A549 (cell line): ENCODE measurements around the gene SRCAP. TPM values are rescaled to one million over a fixed set of nuclear protein-coding genes. Genes with fewer than 3 reads are reported as not detected.

Experiments
- ATAC-seq, 2 experiments: fragments of 200-7000 bp in 1 of 2; fragments of >200 bp in 1 of 2; cut with Nextera tagmentation in 1 of 2; cut with Tn5 transposase in 1 of 2; 3 replicates each; pipeline versions ENCODE4 v1.8.0 to v1.9.1; 2018 to 2020; ENCODE audit warnings: mild to moderate bottlenecking in 1 of 2, moderate library complexity in 1 of 2
- CTCF ChIA-PET: fragments of 300-600 bp; sonication (Branson Sonifier 250); formaldehyde crosslinking; extraction: SDS; loops from one replicate; lab custom pipeline; 2021; ENCODE audit warnings: antibody characterized with exemption, inconsistent platforms; lab: Yijun Ruan, JAX
- POLR2A ChIA-PET: fragments of 350-600 bp; formaldehyde crosslinking; extraction: SDS; loops from one replicate; lab custom pipeline; 2021; ENCODE audit warnings: antibody characterized with exemption, inconsistent platforms; lab: Yijun Ruan, JAX
- DNase-seq, 2 experiments: peaks; one replicate each; pipeline versions ENCODE4 v3.0.0 to v3.0.0-alpha.2; 2011 to 2016; ENCODE audit warnings: low read depth in 1 of 2, low spot score in 1 of 2
- FAIRE-seq: peaks from 2 replicates; lab custom pipeline; 2011; peaks lifted over from hg19 to GRCh38; lab: Jason Lieb, UNC
- H3K27ac ChIP-seq, 2 experiments: fragments of >200 bp; sonication (Bioruptor Twin); formaldehyde crosslinking; 3 replicates each; pipeline ENCODE4 v1.5.1; 2016 to 2017
- H3K4me1 ChIP-seq: fragments of >200 bp; sonication (Bioruptor Twin); formaldehyde crosslinking; 3 replicates; pipeline ENCODE4 v1.6.1; 2016
- H3K4me2 ChIP-seq: fragments of >200 bp; sonication (Bioruptor Twin); formaldehyde crosslinking; 3 replicates; pipeline ENCODE4 v1.6.1; 2016
- H3K4me3 ChIP-seq: fragments of >200 bp; sonication (Bioruptor Twin); formaldehyde crosslinking; 3 replicates; pipeline ENCODE4 v1.5.1; 2016
- H3K9me3 ChIP-seq: fragments of >200 bp; sonication (Bioruptor Twin); formaldehyde crosslinking; 3 replicates; pipeline ENCODE4 v1.6.1; 2016
- EHF ChIP-seq: fragments of 250-450 bp; sonication (Bioruptor Pico); IDR thresholded peaks from 2 replicates; pipeline ENCODE4 v1.5.0; 2020; ENCODE audit warnings: mild to moderate bottlenecking
- FOSB ChIP-seq: fragments of 250-450 bp; sonication (Bioruptor Pico); IDR thresholded peaks from 2 replicates; pipeline ENCODE4 v1.5.0; 2020; ENCODE audit warnings: mild to moderate bottlenecking, moderate library complexity
- FOSL2 ChIP-seq, 2 experiments: fragments of 450-650 bp in 1 of 2; fragments of >200 bp in 1 of 2; sonication (Bioruptor Twin) in 1 of 2; formaldehyde crosslinking; IDR thresholded peaks; 2 replicates each; pipeline versions ENCODE4 v1.5.0 to v1.6.1; 2016 to 2020; ENCODE audit warnings: mild to moderate bottlenecking in 1 of 2, moderate library complexity in 1 of 2
- HEYL ChIP-seq: fragments of 250-450 bp; sonication (Bioruptor Pico); IDR thresholded peaks from 2 replicates; pipeline ENCODE4 v1.8.0; 2021; ENCODE audit warnings: mild to moderate bottlenecking, moderate library complexity
- JUN ChIP-seq, 2 experiments: fragments of >200 bp; sonication (Bioruptor Twin); formaldehyde crosslinking; IDR thresholded peaks; 2 replicates in 1 of 2; 3 replicates in 1 of 2; pipeline ENCODE4 v1.6.1; 2016 to 2017
- MAFK ChIP-seq: fragments of 450-650 bp; IDR thresholded peaks from 2 replicates; pipeline ENCODE4 v1.6.1; 2014; ENCODE audit not compliant: partially characterized antibody
- MAX ChIP-seq: IDR thresholded peaks from 2 replicates; pipeline ENCODE4 v1.6.1; 2012
- MAZ ChIP-seq: fragments of 150-350 bp; IDR thresholded peaks from 2 replicates; pipeline ENCODE4 v1.6.1; 2014; ENCODE audit warnings: antibody characterized with exemption, low read depth, low read length, borderline replicate concordance
- NPAS2 ChIP-seq: fragments of 250-450 bp; sonication (Bioruptor Pico); IDR thresholded peaks from 2 replicates; pipeline ENCODE4 v1.8.0; 2022; ENCODE audit warnings: mild to moderate bottlenecking, moderate library complexity, borderline replicate concordance
- POLR2AphosphoS2 ChIP-seq: conservative IDR thresholded peaks from 2 replicates; pipeline ENCODE4 v1.6.1; 2012; ENCODE audit warnings: low read length, improper control_type of control experiment, inconsistent platforms
- RCOR1 ChIP-seq: fragments of 150-350 bp; IDR thresholded peaks from 2 replicates; pipeline ENCODE4 v1.6.1; 2014; ENCODE audit warnings: antibody characterized with exemption, low read length, low read depth
- TFCP2L1 ChIP-seq: fragments of 250-450 bp; sonication (Bioruptor Pico); IDR thresholded peaks from 2 replicates; pipeline ENCODE4 v1.5.0; 2021; ENCODE audit warnings: mild to moderate bottlenecking
- ZSCAN20 ChIP-seq: fragments of 250-450 bp; sonication (Bioruptor Pico); IDR thresholded peaks from 2 replicates; pipeline ENCODE4 v1.8.0; 2022; ENCODE audit warnings: mild to moderate bottlenecking, moderate library complexity
- WGBS: methylation state at CpG from one replicate; pipeline ENCODE4 v1.1.6; 2017; ENCODE audit errors: missing lambda C conversion rate; 5-methylcytosine and 5-hydroxymethylcytosine counted together
- polyA plus RNA-seq, 4 experiments: library from polyadenylated mRNA; depleted of rRNA in 3 of 4; stranded (reverse); fragments of >200 nt; fragmentation: RNase III in 1 of 4; extraction: RNeasy Plus Mini Kit Qiagen cat#74134 plus additional on column Dnase treatment in 1 of 4; gene quantifications; 2 replicates in 3 of 4; 3 replicates in 1 of 4; pipeline ENCODE4 v1.2.3, GENCODE V29; 2011 to 2017
- TF ChIP-seq, protein P1 (sequence below): fragments of 250-450 bp; sonication (Bioruptor Pico); IDR thresholded peaks from 2 replicates; pipeline ENCODE4 v1.5.0; 2020; ENCODE audit warnings: low read depth, mild to moderate bottlenecking, moderate library complexity
- TF ChIP-seq, protein P2 (sequence below): fragments of 450-650 bp; IDR thresholded peaks from 2 replicates; pipeline ENCODE4 v1.6.1; 2014; ENCODE audit warnings: antibody characterized with exemption
- TF ChIP-seq, protein P3 (sequence below): fragments of 250-450 bp; sonication (Bioruptor Pico); IDR thresholded peaks from 2 replicates; pipeline ENCODE4 v1.5.0; 2021; ENCODE audit warnings: mild to moderate bottlenecking, moderate library complexity, borderline replicate concordance
- TF ChIP-seq, protein P4 (sequence below): IDR thresholded peaks from 2 replicates; pipeline ENCODE4 v1.6.1; 2012; ENCODE audit warnings: low read depth, borderline replicate concordance

The SRCAP gene
- polyA plus RNA-seq, 2 of the 4 experiments (the other 2 are of a cell fraction): 6.2 to 19.9 TPM

- peaks cover 40% of the 10 kb centered on the region for H3K4me1 ChIP-seq
- no peaks in the 10 kb centered on the region for H3K9me3 ChIP-seq
- peak; percentile 54 for FAIRE-seq
- DNase-seq: peak; percentile 85 to 92
- H3K4me3 ChIP-seq: peak overlapping the region; percentile 29; the same call in 2 of the 3 replicates
- peak; percentile 74 to 81 for ATAC-seq
- peak overlapping the region; percentile 70 for H3K4me2 ChIP-seq
- 17% methylated on average over 8 of the region's 8 CpGs for WGBS
- TF ChIP-seq, protein P1, sequence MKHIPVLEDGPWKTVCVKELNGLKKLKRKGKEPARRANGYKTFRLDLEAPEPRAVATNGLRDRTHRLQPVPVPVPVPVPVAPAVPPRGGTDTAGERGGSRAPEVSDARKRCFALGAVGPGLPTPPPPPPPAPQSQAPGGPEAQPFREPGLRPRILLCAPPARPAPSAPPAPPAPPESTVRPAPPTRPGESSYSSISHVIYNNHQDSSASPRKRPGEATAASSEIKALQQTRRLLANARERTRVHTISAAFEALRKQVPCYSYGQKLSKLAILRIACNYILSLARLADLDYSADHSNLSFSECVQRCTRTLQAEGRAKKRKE (CRISPR knock-in tag): 0 out of 2 replicates have a peak, but pooled peaks have one; percentile 12
- TF ChIP-seq MAX (peak; percentile 68), FOSB (CRISPR knock-in tag) (peak; percentile 18; the same call in 1 of the 2 replicates), EHF (CRISPR knock-in tag) (peak; percentile 22; the same call in 1 of the 2 replicates), MAFK (peak; percentile 66), NPAS2 (CRISPR knock-in tag) (no peak), MAZ (no peak), POLR2AphosphoS2 (peak; percentile 67; the same call in 1 of the 2 replicates), RCOR1 (no peak), JUN (IDR thresholded peaks at IDR 0.05) (peak in 1 of 2 experiments; percentile 20; a peak in 1 of 5 replicates), HEYL (CRISPR knock-in tag) (no peak)
- TF ChIP-seq, protein P2, sequence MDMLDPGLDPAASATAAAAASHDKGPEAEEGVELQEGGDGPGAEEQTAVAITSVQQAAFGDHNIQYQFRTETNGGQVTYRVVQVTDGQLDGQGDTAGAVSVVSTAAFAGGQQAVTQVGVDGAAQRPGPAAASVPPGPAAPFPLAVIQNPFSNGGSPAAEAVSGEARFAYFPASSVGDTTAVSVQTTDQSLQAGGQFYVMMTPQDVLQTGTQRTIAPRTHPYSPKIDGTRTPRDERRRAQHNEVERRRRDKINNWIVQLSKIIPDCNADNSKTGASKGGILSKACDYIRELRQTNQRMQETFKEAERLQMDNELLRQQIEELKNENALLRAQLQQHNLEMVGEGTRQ: peak; percentile 63
- TF ChIP-seq, protein P3, sequence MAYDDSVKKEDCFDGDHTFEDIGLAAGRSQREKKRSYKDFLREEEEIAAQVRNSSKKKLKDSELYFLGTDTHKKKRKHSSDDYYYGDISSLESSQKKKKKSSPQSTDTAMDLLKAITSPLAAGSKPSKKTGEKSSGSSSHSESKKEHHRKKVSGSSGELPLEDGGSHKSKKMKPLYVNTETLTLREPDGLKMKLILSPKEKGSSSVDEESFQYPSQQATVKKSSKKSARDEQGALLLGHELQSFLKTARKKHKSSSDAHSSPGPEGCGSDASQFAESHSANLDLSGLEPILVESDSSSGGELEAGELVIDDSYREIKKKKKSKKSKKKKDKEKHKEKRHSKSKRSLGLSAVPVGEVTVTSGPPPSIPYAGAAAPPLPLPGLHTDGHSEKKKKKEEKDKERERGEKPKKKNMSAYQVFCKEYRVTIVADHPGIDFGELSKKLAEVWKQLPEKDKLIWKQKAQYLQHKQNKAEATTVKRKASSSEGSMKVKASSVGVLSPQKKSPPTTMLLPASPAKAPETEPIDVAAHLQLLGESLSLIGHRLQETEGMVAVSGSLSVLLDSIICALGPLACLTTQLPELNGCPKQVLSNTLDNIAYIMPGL (CRISPR knock-in tag): no peak
- TF ChIP-seq, all 56 proteins: peak for 8
- ChIA-PET CTCF (interaction anchor here (1.1 to 1.6 kb wide), 5 partner anchors 9 to 74 kb away, joined by 3 to 4 read pairs (median 3); no protein-coding TSS in a partner anchor), POLR2A (interaction anchor here (0.7 to 2.4 kb wide), 7 partner anchors 13 to 82 kb away, joined by 3 to 7 read pairs (median 4); partner anchors contain the start of genes FBRS, SRCAP and ZNF629)
- peak overlapping the region; percentile 72 to 83 for H3K27ac ChIP-seq
Observed at GRCh38 chr16:30740364-30741251, 41.6 kb downstream of the SRCAP start.

- TF ChIP-seq MAX (peak; percentile 53), FOSL2 (IDR thresholded peaks at IDR 0.05) (no peak), FOSL2 (CRISPR knock-in tag; IDR thresholded peaks at IDR 0.05) (peak; percentile 76), ZSCAN20 (CRISPR knock-in tag) (peak; percentile 58; the same call in 1 of the 2 replicates), TFCP2L1 (no peak)
- TF ChIP-seq, protein P4, sequence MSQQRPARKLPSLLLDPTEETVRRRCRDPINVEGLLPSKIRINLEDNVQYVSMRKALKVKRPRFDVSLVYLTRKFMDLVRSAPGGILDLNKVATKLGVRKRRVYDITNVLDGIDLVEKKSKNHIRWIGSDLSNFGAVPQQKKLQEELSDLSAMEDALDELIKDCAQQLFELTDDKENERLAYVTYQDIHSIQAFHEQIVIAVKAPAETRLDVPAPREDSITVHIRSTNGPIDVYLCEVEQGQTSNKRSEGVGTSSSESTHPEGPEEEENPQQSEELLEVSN: 0 out of 2 replicates have a peak, but pooled peaks have one; percentile 41
- TF ChIP-seq, all 56 proteins: peak for 4
- peak; percentile 88 to 93 for DNase-seq
- 46% methylated on average over 6 of the region's 6 CpGs for WGBS
- Histone ChIP-seq H3K4me3 (peak overlapping the region; percentile 29; the same call in 2 of the 3 replicates), H3K27ac (peak overlapping the region; percentile 72 to 83), H3K4me1 (peaks cover 40% of the 10 kb centered on the region), H3K4me2 (peak overlapping the region; percentile 70), H3K9me3 (no peaks in the 10 kb centered on the region)
- ATAC-seq: peak; percentile 80 to 88
- ChIA-PET POLR2A (interaction anchor here (1.0 to 2.4 kb wide), 3 partner anchors 34 to 83 kb away, joined by 3 to 7 read pairs (median 4); partner anchors contain the start of genes FBRS and SRCAP), CTCF (interaction anchor here (1.1 kb wide), 2 partner anchors 11 to 73 kb away, joined by 3 read pairs; no protein-coding TSS in a partner anchor)
- peak; percentile 98 for FAIRE-seq
Observed at GRCh38 chr16:30741461-30741914, 42.5 kb downstream of the SRCAP start.
